Kidney tubule cell (primary cell): ENCODE measurements around the gene SYT8.
A peak's percentile ranks its signal among the peaks of the same experiment; 100 is the strongest.

Experiments used
- DNase-seq: peaks from one replicate; pipeline ENCODE4 v3.0.0-alpha.2; 2018; ENCODE audit warnings: low spot score

Gene SYT8

GRCh38 chr11:1817511-1817910, 17.3 kb upstream of the SYT8 start:
- no peak for DNase-seq

- no peak for DNase-seq
Observed at GRCh38 chr11:1819074-1819473, 15.7 kb upstream of the SYT8 start.

DNA sequence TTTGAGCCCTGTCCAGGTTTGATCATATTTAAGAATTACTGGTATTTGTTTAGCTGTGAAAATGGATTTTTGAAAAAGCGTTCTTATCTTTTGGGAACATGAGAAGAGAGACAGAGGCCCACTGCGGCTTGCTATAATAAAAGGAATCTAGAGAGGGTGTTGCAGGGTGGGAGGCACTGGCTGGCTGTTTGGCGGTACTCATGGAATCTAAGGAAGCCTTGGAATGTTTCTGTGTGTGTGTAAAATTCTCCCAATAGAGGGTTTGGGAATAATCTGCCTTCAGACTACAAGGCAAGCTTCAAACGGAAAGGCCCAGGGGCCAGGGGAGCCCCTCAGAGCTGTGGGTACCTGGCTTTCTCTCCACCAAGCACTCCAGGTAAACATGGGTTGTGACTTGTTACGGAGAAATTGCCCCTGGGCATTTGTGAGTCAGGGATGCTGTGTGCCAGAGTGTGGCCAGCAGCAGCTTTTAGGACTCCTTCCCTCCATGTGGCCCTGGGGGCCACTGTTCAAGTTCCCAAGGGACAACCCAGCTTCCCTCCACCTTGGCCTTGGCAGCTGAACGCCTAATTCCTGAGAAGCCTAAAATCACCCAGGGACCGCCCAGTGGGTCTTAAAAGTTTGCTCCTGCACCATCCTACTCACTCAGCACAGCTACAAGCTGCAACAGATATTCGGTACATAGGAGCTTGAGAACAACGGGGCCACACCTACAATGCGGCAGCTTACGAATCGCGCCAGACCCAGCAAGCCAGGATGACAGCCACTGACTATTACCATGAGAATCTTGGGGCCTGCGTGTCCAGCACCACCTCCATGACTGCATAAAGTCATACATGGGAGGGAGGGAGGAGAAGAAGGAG, 14.1 kb upstream of the SYT8 start:
- no peak for DNase-seq

GRCh38 chr11:1821562-1821961, 13.2 kb upstream of the SYT8 start:
- DNase-seq: no peak

GRCh38 chr11:1822648-1823375, 12.0 kb upstream of the SYT8 start:
- no peak for DNase-seq

DNA sequence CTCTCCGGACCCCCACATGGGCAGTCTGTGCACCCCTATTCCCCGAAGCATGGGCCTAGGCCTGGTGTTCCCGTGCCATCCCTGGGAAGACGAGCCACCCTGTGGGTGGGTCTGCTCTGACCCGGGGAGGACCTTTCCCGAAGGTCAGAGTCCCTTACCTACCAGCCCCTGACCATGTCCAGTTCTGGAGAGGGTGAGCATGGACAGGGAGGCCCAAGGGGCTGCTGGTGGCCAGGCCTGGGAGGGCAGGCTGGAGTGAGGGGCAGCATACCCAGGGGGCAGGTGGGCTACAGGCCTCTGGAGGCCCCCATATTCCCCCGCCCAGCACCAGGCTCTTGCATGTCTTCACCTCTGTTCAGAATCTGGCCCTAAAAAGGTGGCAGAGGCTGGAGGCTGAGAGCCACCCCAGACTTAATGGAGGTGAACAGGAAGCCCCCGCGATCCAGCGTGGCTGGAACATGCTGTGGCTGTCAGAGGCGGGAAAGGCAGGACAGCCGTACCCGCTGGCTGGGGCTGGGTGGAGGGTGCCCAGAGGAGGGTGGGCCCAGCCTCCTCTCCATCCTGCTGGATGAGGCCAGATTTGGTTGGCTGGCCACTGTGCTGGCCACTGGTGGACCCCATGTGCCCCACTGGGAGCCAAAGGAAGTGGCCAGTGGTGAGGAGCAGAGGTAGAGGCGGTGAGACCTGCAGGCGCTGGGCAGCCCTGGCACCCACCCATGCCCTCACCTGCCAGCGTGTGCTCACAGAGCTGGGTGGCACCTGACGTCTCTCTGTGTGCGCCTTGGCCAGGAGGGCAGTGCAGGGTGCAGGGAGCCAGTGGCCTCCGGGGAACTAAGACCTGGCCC, 11.2 kb upstream of the SYT8 start:
- DNase-seq: no peak

DNA sequence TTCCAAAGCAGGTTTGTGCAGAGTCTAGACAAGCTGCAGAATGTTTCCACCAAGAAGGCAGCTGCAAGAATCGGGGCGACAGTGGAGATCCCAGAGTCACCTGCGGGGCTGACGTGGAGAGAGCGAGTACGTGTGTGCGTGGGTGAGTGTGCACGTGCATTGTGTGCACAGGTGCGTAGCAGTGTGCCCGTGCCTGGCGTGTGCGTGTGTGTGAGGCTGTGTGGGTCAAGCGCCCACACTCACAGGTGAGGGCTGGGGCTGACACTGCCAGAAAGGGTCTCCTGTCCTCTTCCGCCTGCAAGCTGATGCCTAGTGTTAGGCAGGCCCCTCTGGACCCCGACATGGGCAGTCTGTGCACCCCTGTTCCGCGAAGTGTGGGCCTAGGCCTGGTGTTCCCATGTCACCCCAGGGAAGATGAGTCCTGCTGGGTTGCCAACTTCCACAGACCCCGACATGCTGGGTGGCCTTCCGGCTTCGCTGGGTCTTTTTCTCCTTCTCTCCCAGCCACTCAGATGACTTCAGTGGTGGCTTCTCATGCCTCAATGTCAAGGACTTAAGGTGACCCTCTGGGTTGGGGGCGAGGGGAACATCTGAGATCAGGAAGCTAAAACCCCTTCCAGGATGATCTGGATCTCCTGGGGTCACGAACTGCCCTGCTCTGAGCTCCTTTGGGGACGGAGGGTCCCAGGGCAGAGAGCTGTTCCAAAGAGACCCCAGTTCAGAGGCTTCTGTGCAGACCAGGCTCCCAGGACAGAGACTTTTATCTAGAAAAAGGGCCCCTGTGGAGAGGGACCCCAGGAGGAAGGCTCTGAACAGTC, 10.4 kb upstream of the SYT8 start:
- DNase-seq: no peak

DNA sequence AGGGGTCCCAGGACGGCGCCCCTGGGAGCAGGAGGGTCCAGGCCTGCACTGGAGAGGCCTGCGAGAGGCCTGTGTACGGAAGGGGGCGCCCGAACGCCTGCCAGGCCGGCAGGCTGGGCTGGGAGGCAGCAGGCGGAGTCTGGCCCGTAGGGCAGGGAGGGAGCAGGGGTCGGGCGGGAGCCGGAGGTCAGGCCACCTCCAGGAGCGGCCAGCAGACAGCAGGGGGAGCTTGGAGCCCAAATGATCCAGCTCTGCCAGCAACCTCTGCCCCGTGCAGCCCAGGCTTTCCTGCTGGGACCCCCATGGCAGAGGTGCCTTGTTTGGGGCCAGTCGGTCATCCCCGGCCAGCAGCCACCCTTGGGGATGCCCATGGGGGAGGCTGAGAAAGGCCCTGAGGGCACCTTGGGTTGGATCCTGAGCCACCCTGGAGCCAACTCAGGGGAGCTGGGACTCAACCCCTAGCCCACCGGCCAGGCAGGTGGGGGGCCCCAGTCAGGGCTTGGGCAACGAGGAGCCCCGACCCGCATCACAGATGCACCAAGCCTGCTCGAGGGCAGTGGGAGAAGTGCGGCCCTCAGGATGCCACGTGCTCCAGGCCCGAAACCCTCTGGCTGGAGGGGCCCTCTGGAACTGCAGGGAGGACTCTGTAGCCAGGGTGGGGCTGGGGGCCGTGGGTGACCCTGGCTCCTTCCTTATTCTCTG, 9.6 kb upstream of the SYT8 start:
- no peak for DNase-seq

- DNase-seq: no peak
Observed at GRCh38 chr11:1825785-1826451, 8.9 kb upstream of the SYT8 start.

GRCh38 chr11:1826552-1827094, 8.2 kb upstream of the SYT8 start:
- peak; percentile 16 for DNase-seq

GRCh38 chr11:1827095-1827813, 7.5 kb upstream of the SYT8 start:
- DNase-seq: peak; percentile 85

DNA sequence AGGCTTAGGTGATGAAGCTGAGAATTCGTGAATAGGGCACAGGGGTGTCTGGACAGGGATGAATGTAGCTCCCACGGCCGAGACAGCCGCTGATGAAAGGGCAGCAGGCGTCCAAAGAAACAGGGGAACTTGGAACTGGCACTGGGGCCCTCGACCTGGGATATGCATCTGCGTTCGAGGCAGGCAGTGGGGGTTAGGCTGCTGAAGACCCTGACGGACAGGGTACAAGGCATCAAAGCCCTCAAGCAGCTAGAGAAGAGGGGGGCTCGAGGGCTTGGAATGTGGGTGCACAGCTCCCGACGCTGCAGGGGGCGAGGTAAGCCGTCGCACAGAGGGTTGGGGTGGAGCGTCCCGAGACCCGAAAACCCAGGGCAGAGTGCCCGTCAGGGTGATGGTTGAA, 6.9 kb upstream of the SYT8 start:
- DNase-seq: no peak

GRCh38 chr11:1828542-1828941, 6.2 kb upstream of the SYT8 start:
- DNase-seq: no peak

GRCh38 chr11:1829039-1829820, 5.6 kb upstream of the SYT8 start:
- DNase-seq: peak; percentile 83

DNA sequence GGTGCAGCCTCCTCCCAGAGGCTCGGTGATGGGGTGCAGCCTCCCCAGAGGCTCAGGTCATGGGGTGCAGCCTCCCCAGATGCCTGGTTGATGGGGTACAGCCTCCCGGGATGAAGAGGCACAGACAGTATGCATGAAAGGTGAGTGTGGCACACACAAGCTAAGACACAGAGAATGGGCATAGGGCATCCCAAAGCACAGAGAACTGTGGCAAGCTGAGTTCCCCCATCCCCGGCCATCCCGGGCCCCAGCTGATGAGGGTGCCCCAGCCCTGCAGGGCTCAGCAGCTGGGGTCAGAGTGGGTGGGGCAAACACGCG, 4.8 kb upstream of the SYT8 start:
- DNase-seq: no peak

GRCh38 chr11:1830322-1831223, 4.2 kb upstream of the SYT8 start:
- peak; percentile 49 for DNase-seq

DNA sequence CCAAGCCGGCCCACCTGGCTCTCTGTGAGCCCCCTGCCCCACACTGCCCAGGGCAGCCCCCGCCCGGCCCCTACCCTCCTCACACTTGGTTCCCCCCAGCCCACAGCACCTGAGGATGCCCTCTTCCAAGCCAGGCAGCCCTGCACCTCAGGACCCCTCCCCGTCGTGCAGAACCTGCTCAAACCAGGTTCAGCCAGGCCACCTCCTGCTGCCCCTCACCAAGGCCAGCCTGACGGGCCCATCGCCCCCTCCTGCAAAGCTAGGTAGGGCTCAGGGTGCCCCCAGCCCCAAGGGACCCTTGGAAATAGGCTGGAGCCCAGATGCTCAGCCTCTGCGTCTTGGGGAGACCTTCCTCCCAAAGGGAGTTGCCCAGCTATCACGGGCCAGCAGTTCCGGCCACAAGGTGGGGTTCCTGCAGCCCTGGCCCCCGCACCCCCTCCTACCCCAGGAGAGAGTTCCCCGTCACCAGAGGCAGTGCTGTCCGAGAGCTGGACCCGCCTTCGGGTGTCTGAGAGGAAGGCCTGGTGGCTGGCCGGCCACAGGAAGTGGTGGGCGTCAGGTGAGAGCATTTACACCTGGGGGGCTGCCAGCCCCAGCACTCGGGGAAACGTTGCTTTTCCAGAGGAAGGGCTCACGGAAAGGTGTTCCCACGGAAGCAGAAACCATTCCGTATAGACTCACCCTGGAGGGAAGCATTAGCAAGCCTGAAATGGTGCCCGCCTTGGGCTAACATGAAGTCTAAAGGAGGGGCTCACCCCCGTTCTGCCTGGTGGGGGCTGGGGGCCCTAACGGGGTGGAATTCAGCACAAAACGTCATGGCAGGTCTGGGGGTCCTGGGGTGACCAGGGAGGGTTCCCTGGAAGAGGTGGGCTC, 3.2 kb upstream of the SYT8 start:
- DNase-seq: no peak
